H1 (cell line): Measurements from ENCODE around the gene PCNA.

Experiments used
- CBX5 ChIP-seq: fragments of 300-800, 300-1000 bp; sonication (generic); IDR thresholded peaks from 2 replicates; pipeline ENCODE4 v1.7.1; 2016; ENCODE audit warnings: antibody characterized with exemption, low read length, low read depth
- CTCF ChIP-seq, 3 experiments: IDR thresholded peaks; 1 replicate in 2 of 3; 2 replicates in 1 of 3; pipeline versions ENCODE4 v1.5.1 to v1.6.1; 2011; ENCODE audit warnings: low read length in 3 of 3, mild to moderate bottlenecking in 3 of 3, inconsistent platforms in 2 of 3, low read depth in 1 of 3, moderate library complexity in 1 of 3; ENCODE audit not compliant: insufficient read depth in 1 of 3; ENCODE audit errors: control extremely low read depth in 1 of 3
- GTF2F1 ChIP-seq: IDR thresholded peaks from 2 replicates; pipeline ENCODE4 v1.6.1; 2012; ENCODE audit warnings: low read depth, low read length, improper control_type of control experiment, borderline replicate concordance
- HDAC2 ChIP-seq, 2 experiments: fragments of 300-600 bp in 1 of 2; sonication (generic) in 1 of 2; IDR thresholded peaks; 2 replicates each; pipeline ENCODE4 v1.6.1; 2011 to 2012; ENCODE audit warnings: low read depth in 2 of 2, low read length in 2 of 2, mild to moderate bottlenecking in 2 of 2, moderate library complexity in 2 of 2, borderline replicate concordance in 1 of 2, inconsistent platforms in 1 of 2
- SP4 ChIP-seq: IDR thresholded peaks from 2 replicates; pipeline ENCODE4 v1.6.1; 2012; ENCODE audit warnings: low read length, inconsistent platforms

- TF ChIP-seq CBX5: no peak
- no peak for TF ChIP-seq SP4
- no peak for TF ChIP-seq HDAC2 (IDR thresholded peaks at IDR 0.05; ENCODE audit: borderline replicate concordance in 1 of 2, low read depth in 2 of 2, low read length in 2 of 2)
- no peak for TF ChIP-seq CTCF (IDR thresholded peaks at IDR 0.05; ENCODE audit: control extremely low read depth in 1 of 3, insufficient read depth in 1 of 3, low read depth in 1 of 3, low read length in 3 of 3)
- TF ChIP-seq GTF2F1: no peak
Observed at GRCh38 chr20:5131502-5131901, 11.7 kb upstream of the PCNA start.
